CD14-positive monocyte (primary cell): Measurements from ENCODE around the gene PTPRN2. TPM values are rescaled to one million over a fixed set of nuclear protein-coding genes. Genes with fewer than 3 reads are reported as not detected.

Experiments used
- DNase-seq, 3 donors: peaks; one replicate each; pipeline ENCODE4 v3.0.0-alpha.2; 2011 to 2022
- H2AFZ ChIP-seq: 2 replicates; pipeline ENCODE4 v1.6.0; 2012; ENCODE audit warnings: mild to moderate bottlenecking, low read depth, low read length, inconsistent platforms; ENCODE audit not compliant: insufficient read depth, poor library complexity, severe bottlenecking
- H3K27ac ChIP-seq, 2 donors: 1 replicate in 1 of 2; 2 replicates in 1 of 2; pipeline ENCODE4 v1.5.1; 2012 to 2013; ENCODE audit warnings: low read length in 2 of 2, control low read depth in 1 of 2, inconsistent platforms in 1 of 2, low read depth in 1 of 2, mild to moderate bottlenecking in 1 of 2
- H3K27me3 ChIP-seq, 2 donors: one replicate each; pipeline versions ENCODE4 v1.6.0 to v1.6.1; 2011 to 2013; ENCODE audit warnings: low read length in 2 of 2; ENCODE audit not compliant: control insufficient read depth in 2 of 2, insufficient read depth in 2 of 2
- H3K36me3 ChIP-seq, 2 donors: replicated peaks in 1 of 2; 1 replicate in 1 of 2; 2 replicates in 1 of 2; pipeline versions ENCODE4 v1.5.1 to v1.6.1; 2012 to 2013; ENCODE audit warnings: low read length in 2 of 2, control low read depth in 1 of 2, inconsistent platforms in 1 of 2, mild to moderate bottlenecking in 1 of 2; ENCODE audit not compliant: insufficient read depth in 2 of 2, control insufficient read depth in 1 of 2
- H3K4me1 ChIP-seq, 2 donors: 1 replicate in 1 of 2; 2 replicates in 1 of 2; pipeline versions ENCODE4 v1.5.1 to v1.6.1; 2012 to 2013; ENCODE audit warnings: low read length in 2 of 2, control low read depth in 1 of 2, inconsistent platforms in 1 of 2, mild to moderate bottlenecking in 1 of 2, moderate library complexity in 1 of 2; ENCODE audit not compliant: insufficient read depth in 2 of 2, control insufficient read depth in 1 of 2
- H3K4me2 ChIP-seq: replicated peaks from 2 replicates; pipeline ENCODE3; 2012; ENCODE audit warnings: low read length, moderate library complexity, mild to moderate bottlenecking; ENCODE audit not compliant: poor library complexity, severe bottlenecking; ENCODE audit errors: extremely low read depth
- H3K4me3 ChIP-seq, 3 experiments: fragments of 200-600 bp in 1 of 3; sonication (generic) in 1 of 3; replicated peaks in 1 of 3; 1 replicate in 2 of 3; 2 replicates in 1 of 3; pipeline ENCODE4 v1.5.1; 2011 to 2013; ENCODE audit warnings: low read length in 3 of 3, mild to moderate bottlenecking in 3 of 3, control low read depth in 2 of 3, low read depth in 2 of 3, inconsistent platforms in 1 of 3, moderate library complexity in 1 of 3
- H3K79me2 ChIP-seq: 2 replicates; pipeline ENCODE4 v1.6.0; 2012; ENCODE audit warnings: mild to moderate bottlenecking, control low read depth, inconsistent platforms, low read length, moderate library complexity; ENCODE audit not compliant: insufficient read depth
- H3K9ac ChIP-seq: 2 replicates; pipeline ENCODE4 v1.6.0; 2017; ENCODE audit warnings: low read length, mild to moderate bottlenecking; ENCODE audit not compliant: insufficient read depth, poor library complexity, severe bottlenecking
- H3K9me3 ChIP-seq, 2 donors: replicated peaks in 1 of 2; 1 replicate in 1 of 2; 2 replicates in 1 of 2; pipeline versions ENCODE4 v1.5.1 to v1.6.1; 2012 to 2013; ENCODE audit warnings: low read length in 2 of 2, control low read depth in 1 of 2; ENCODE audit not compliant: control insufficient read depth in 1 of 2, insufficient read depth in 1 of 2
- H4K20me1 ChIP-seq: 2 replicates; pipeline ENCODE4 v1.6.0; 2012; ENCODE audit warnings: mild to moderate bottlenecking, low read length, control low read depth, moderate library complexity; ENCODE audit not compliant: insufficient read depth
- H3K27ac Mint-ChIP-seq, 7 donors: one replicate each; pipeline ENCODE4 v1.8.0; 2020; ENCODE audit warnings: mild to moderate bottlenecking in 7 of 7, mixed read lengths in 7 of 7, moderate library complexity in 6 of 7, inconsistent platforms in 2 of 7
- H3K27me3 Mint-ChIP-seq, 3 donors: one replicate each; pipeline ENCODE4 v1.8.0; 2021 to 2022; ENCODE audit warnings: low read depth in 3 of 3, mild to moderate bottlenecking in 3 of 3, mixed read lengths in 3 of 3, moderate library complexity in 3 of 3, inconsistent platforms in 1 of 3
- H3K36me3 Mint-ChIP-seq, 2 donors: one replicate each; pipeline ENCODE4 v1.8.0; 2020; ENCODE audit warnings: mixed read lengths in 2 of 2, inconsistent platforms in 1 of 2, mild to moderate bottlenecking in 1 of 2
- H3K4me1 Mint-ChIP-seq: one replicate; pipeline ENCODE4 v1.8.0; 2020; ENCODE audit warnings: mild to moderate bottlenecking, mixed read lengths
- H3K4me3 Mint-ChIP-seq, 2 donors: one replicate each; pipeline ENCODE4 v1.8.0; 2020; ENCODE audit warnings: mild to moderate bottlenecking in 2 of 2, mixed read lengths in 2 of 2, moderate library complexity in 1 of 2
- H3K9me3 Mint-ChIP-seq, 7 donors: one replicate each; pipeline ENCODE4 v1.8.0; 2020 to 2022; ENCODE audit warnings: mixed read lengths in 7 of 7, mild to moderate bottlenecking in 6 of 7, moderate library complexity in 6 of 7, inconsistent platforms in 2 of 7
- CTCF ChIP-seq: fragments of 200-600 bp; IDR thresholded peaks from one replicate; pipeline ENCODE4 v1.8.0; 2022; ENCODE audit warnings: antibody characterized with exemption, mild to moderate bottlenecking
- WGBS: methylation state at CpG from one replicate; pipeline ENCODE4 v1.1.5; 2013; ENCODE audit warnings: missing lambda C conversion rate; ENCODE audit not compliant: insufficient coverage; 5-methylcytosine and 5-hydroxymethylcytosine counted together
- intact Hi-C, 2 donors: fragments of 100-400 bp; cut with micrococcal nuclease; formaldehyde crosslinking; loops; one replicate each; pipeline versions ENCODE4 v1.15.0 to v1.15.1; 2023
- polyA plus RNA-seq, 3 donors: library from polyadenylated mRNA; depleted of rRNA in 1 of 3; unstranded in 2 of 3; stranded (reverse) in 1 of 3; fragments of 300-500 nt in 2 of 3; fragments of >200 nt in 1 of 3; fragmentation: Illumina TruSeq in 2 of 3; gene quantifications; 1 replicate in 2 of 3; 2 replicates in 1 of 3; pipeline ENCODE4 v1.2.3, GENCODE V29; 2012 to 2021

PTPRN2 gene
- polyA plus RNA-seq, 3 donors: 0.25 to 1.4 (median 0.97) TPM

- Mint-ChIP-seq H3K9me3 (peaks cover 0 to 6% (median 0%) of the 10 kb centered on the region in 7 donors), H3K27ac (peak overlapping the region in 1 of 7 donors; percentile 14), H3K4me1 (no peaks in the 10 kb centered on the region), H3K27me3 (peaks cover 0 to 13% (median 7%) of the 10 kb centered on the region in 3 donors), H3K36me3 (no peaks in the 10 kb centered on the region), H3K4me3 (no peak overlapping the region)
- H4K20me1 ChIP-seq: no peaks in the 10 kb centered on the region
- H3K4me2 ChIP-seq: no peak overlapping the region
- H2AFZ ChIP-seq: no peak overlapping the region
- DNase-seq: no peak
- H3K9me3 ChIP-seq: no peaks in the 10 kb centered on the region
- no peaks in the 10 kb centered on the region for H3K79me2 ChIP-seq
- TF ChIP-seq CTCF: no peak
- 78% methylated on average over 3 of the region's 5 CpGs for WGBS
- no peak overlapping the region for H3K4me3 ChIP-seq
- H3K36me3 ChIP-seq: no peaks in the 10 kb centered on the region
- H3K27ac ChIP-seq: no peak overlapping the region
- intact Hi-C loops: no loop called here
- no peaks in the 10 kb centered on the region for H3K27me3 ChIP-seq
- no peaks in the 10 kb centered on the region for H3K4me1 ChIP-seq
- no peak overlapping the region for H3K9ac ChIP-seq
Observed at GRCh38 chr7:158007697-158008257, 579.8 kb downstream of the PTPRN2 start.

- Histone ChIP-seq H3K9ac (no peak overlapping the region), H3K27ac (no peak overlapping the region), H3K4me1 (no peaks in the 10 kb centered on the region), H2AFZ (no peak overlapping the region), H3K36me3 (no peaks in the 10 kb centered on the region), H4K20me1 (no peaks in the 10 kb centered on the region), H3K4me3 (no peak overlapping the region), H3K27me3 (no peaks in the 10 kb centered on the region), H3K9me3 (no peaks in the 10 kb centered on the region), H3K4me2 (no peak overlapping the region), H3K79me2 (no peaks in the 10 kb centered on the region)
- no peak overlapping the region for H3K4me3 Mint-ChIP-seq
- DNase-seq: no peak
- H3K27ac Mint-ChIP-seq: peak overlapping the region in 1 of 7 donors; percentile 14
- H3K4me1 Mint-ChIP-seq: no peaks in the 10 kb centered on the region
- intact Hi-C loops: no loop called here
- TF ChIP-seq CTCF: no peak
- H3K27me3 Mint-ChIP-seq: peaks cover 4 to 13% (median 4%) of the 10 kb centered on the region in 3 donors
- no peaks in the 10 kb centered on the region for H3K36me3 Mint-ChIP-seq
- peaks cover 0 to 6% (median 0%) of the 10 kb centered on the region in 7 donors for H3K9me3 Mint-ChIP-seq
- WGBS: 93% methylated on average over 24 of the region's 29 CpGs
Observed at GRCh38 chr7:158006841-158007696, 580.6 kb downstream of the PTPRN2 start.
